Spleen (tissue), 11 donors: Measurements from ENCODE around the gene TEKT2. TPM values are rescaled to one million over a fixed set of nuclear protein-coding genes. Genes with fewer than 3 reads are reported as not detected.

Source experiments
- DNase-seq: peaks from one replicate; pipeline ENCODE4 v3.0.0-alpha.2; 2020
- H3K27ac ChIP-seq, 8 donors: fragments of 200-600 bp; sonication (generic) in 7 of 8; 1 replicate in 4 of 8; 2 replicates in 4 of 8; pipeline versions ENCODE4 v1.5.0 to v1.8.0; 2016 to 2021; ENCODE audit warnings: inconsistent platforms in 4 of 8, mild to moderate bottlenecking in 4 of 8, moderate library complexity in 1 of 8
- H3K27me3 ChIP-seq, 7 donors: fragments of 200-600 bp; sonication (generic) in 6 of 7; replicated peaks in 1 of 7; 1 replicate in 4 of 7; 2 replicates in 3 of 7; pipeline versions ENCODE4 v1.5.0 to v1.8.0; 2016 to 2021; ENCODE audit warnings: inconsistent platforms in 3 of 7, mild to moderate bottlenecking in 1 of 7
- H3K36me3 ChIP-seq, 6 donors: fragments of 200-600 bp; sonication (generic) in 5 of 6; 1 replicate in 4 of 6; 2 replicates in 2 of 6; pipeline versions ENCODE4 v1.5.0 to v1.8.0; 2016 to 2021; ENCODE audit warnings: inconsistent platforms in 2 of 6
- H3K4me1 ChIP-seq, 6 donors: fragments of 200-600 bp; sonication (generic) in 5 of 6; 1 replicate in 3 of 6; 2 replicates in 3 of 6; pipeline versions ENCODE4 v1.5.0 to v1.8.0; 2016 to 2021; ENCODE audit warnings: inconsistent platforms in 3 of 6
- H3K4me3 ChIP-seq, 8 donors: fragments of 200-600 bp; sonication (generic) in 7 of 8; 1 replicate in 4 of 8; 2 replicates in 4 of 8; pipeline versions ENCODE4 v1.5.0 to v1.8.0; 2016 to 2021; ENCODE audit warnings: inconsistent platforms in 4 of 8, mild to moderate bottlenecking in 4 of 8, moderate library complexity in 2 of 8
- H3K9me3 ChIP-seq, 8 donors: fragments of 200-600 bp; sonication (generic) in 7 of 8; 1 replicate in 4 of 8; 2 replicates in 4 of 8; pipeline versions ENCODE4 v1.5.0 to v1.8.0; 2016 to 2021; ENCODE audit warnings: inconsistent platforms in 4 of 8
- POLR2A ChIP-seq, 3 donors: fragments of 450-650 bp; IDR thresholded peaks; one replicate each; pipeline ENCODE4 v1.5.1; 2017; ENCODE audit warnings: antibody characterized with exemption in 3 of 3, mild to moderate bottlenecking in 1 of 3
- POLR2AphosphoS5 ChIP-seq, 3 donors: sonication (generic); formaldehyde crosslinking; IDR thresholded peaks; one replicate each; pipeline ENCODE4 v1.5.1; 2017; ENCODE audit warnings: antibody characterized with exemption in 3 of 3
- WGBS, 5 donors: extraction: QIAGEN DNeasy Blood & Tissue Kit in 3 of 5; methylation state at CpG; one replicate each; pipeline versions ENCODE4 v1.1.5 to v1.1.7; 2013 to 2018; 5-methylcytosine and 5-hydroxymethylcytosine counted together
- intact Hi-C: fragments of 100-400 bp; cut with DNase I; formaldehyde crosslinking; loops from one replicate; pipeline ENCODE4 v1.15.0; 2023; ENCODE audit warnings: low total_unique reads
- polyA plus RNA-seq, 3 donors: library from polyadenylated mRNA; stranded (reverse); fragments of 200-250 nt; gene quantifications; one replicate each; pipeline ENCODE4 v1.2.1, GENCODE V29; 2013
- total RNA-seq, 7 donors: library from RNA; depleted of rRNA in 3 of 7; stranded (reverse); fragments of >200 nt in 3 of 7; fragmentation: NEBNext Ultra II Directional in 4 of 7; extraction: Animal tissue kit (Norgen Biotek cat#: 25700) in 4 of 7; gene quantifications; one replicate each; pipeline versions ENCODE4 v1.1.0 to v1.2.1, GENCODE V29; 2016 to 2021
- TF ChIP-seq, protein P1 (sequence below), 11 experiments: fragments of 200-600 bp in 7 of 11; fragments of 450-650 bp in 4 of 11; sonication (generic) in 4 of 11; IDR thresholded peaks in 8 of 11; conservative IDR thresholded peaks in 3 of 11; 1 replicate in 7 of 11; 2 replicates in 4 of 11; pipeline versions ENCODE4 v1.4.0 to v1.8.0; 2016 to 2021; ENCODE audit warnings: antibody characterized with exemption in 11 of 11, inconsistent platforms in 4 of 11, mild to moderate bottlenecking in 1 of 11
- donor health status: healthy with polysubstance abuse.
- donor health status: DM: no; HTN: no; CAD: no; lungs with moderate emphysema.
- donor health status: DM: no; HTN: no; CAD: no.
- donor health status: Bipolar disorder and iron deficiency.
- donor health status: healthy.
- donor health status: DM: no; HTN: no; CAD: no.
- donor health status: DM: yes; HTN: yes; CAD: no.

The TEKT2 gene
- total and polyA plus RNA-seq, 10 donors = 0.33 TPM; not detected in 9

DNA sequence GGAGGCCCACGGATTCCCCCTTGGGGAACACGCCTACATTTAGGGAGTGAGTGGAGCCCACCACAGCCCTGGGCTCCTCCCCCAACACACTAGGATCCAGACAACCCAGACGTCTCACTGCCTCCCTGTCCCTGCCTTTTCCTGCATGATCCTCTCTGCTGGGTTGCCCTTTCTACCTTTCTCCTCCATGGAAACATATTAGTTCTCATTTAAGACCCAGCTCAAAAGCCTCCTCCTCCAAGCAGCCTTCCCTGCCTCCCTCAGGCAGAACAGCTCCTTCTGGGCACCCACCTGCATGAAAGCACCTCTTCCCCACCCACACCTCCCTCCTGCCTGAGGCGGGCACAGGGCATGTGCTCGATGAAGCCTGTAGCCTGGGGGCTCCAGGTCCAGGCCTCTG lies 30.5 kb downstream of the TEKT2 start:
- intact Hi-C loops = no loop called here
- TF ChIP-seq, protein P1, sequence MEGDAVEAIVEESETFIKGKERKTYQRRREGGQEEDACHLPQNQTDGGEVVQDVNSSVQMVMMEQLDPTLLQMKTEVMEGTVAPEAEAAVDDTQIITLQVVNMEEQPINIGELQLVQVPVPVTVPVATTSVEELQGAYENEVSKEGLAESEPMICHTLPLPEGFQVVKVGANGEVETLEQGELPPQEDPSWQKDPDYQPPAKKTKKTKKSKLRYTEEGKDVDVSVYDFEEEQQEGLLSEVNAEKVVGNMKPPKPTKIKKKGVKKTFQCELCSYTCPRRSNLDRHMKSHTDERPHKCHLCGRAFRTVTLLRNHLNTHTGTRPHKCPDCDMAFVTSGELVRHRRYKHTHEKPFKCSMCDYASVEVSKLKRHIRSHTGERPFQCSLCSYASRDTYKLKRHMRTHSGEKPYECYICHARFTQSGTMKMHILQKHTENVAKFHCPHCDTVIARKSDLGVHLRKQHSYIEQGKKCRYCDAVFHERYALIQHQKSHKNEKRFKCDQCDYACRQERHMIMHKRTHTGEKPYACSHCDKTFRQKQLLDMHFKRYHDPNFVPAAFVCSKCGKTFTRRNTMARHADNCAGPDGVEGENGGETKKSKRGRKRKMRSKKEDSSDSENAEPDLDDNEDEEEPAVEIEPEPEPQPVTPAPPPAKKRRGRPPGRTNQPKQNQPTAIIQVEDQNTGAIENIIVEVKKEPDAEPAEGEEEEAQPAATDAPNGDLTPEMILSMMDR (IDR thresholded peaks at IDR 0.05 in 8 of 11, conservative IDR thresholded peaks at IDR 0.05 in 3 of 11) = no peak
- TF ChIP-seq POLR2AphosphoS5 (IDR thresholded peaks at IDR 0.05) = no peak
- Histone ChIP-seq H3K27me3 (no peaks in the 10 kb centered on the region), H3K4me3 (no peak overlapping the region), H3K9me3 (no peaks in the 10 kb centered on the region), H3K4me1 (peaks cover 0 to 32% (median 10%) of the 10 kb centered on the region in 6 donors), H3K36me3 (no peaks in the 10 kb centered on the region), H3K27ac (no peak overlapping the region)
- 63 to 80% (median 69%) methylated on average over 5 of the region's 5 CpGs for WGBS, 5 donors
- no peak for DNase-seq

DNA sequence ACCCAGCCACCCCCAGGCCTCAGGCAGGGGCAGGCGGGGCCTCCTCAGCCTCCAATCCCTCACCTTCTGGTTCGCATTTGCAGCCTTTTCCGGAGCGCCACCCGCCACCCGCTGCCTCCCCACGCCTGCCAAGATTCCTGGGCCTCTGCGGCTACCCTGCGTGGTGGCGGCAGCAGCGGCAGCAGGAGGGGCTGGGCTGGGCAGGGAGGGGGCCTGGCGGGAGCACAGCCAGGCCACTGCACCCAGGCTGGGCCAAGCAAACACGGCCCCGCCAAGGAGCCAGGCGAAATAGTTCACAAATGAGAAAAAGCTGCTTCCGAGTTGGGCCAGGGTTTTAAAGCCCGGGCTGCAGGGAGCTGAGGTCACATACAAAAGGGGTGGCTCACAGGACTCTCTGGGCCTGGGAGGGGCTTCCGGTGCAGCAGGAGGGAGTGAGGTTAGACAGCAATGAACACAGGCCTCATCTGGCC lies 31.3 kb downstream of the TEKT2 start:
- DNase-seq = no peak
- Histone ChIP-seq H3K36me3 (no peaks in the 10 kb centered on the region), H3K27ac (peak overlapping the region in 4 of 8 donors; percentile 6 to 41 (median 27)), H3K4me1 (peaks cover 0 to 38% (median 18%) of the 10 kb centered on the region in 6 donors), H3K9me3 (no peaks in the 10 kb centered on the region), H3K27me3 (no peaks in the 10 kb centered on the region), H3K4me3 (no peak overlapping the region)
- intact Hi-C loops = no loop called here
- TF ChIP-seq, protein P1 (IDR thresholded peaks at IDR 0.05 in 8 of 11, conservative IDR thresholded peaks at IDR 0.05 in 3 of 11) = no peak
- peak in 1 of 3 donors; percentile 44 for TF ChIP-seq POLR2AphosphoS5 (IDR thresholded peaks at IDR 0.05)
- 64 to 81% (median 80%) methylated on average over 6 to 18 of the region's 18 CpGs for WGBS, 5 donors

DNA sequence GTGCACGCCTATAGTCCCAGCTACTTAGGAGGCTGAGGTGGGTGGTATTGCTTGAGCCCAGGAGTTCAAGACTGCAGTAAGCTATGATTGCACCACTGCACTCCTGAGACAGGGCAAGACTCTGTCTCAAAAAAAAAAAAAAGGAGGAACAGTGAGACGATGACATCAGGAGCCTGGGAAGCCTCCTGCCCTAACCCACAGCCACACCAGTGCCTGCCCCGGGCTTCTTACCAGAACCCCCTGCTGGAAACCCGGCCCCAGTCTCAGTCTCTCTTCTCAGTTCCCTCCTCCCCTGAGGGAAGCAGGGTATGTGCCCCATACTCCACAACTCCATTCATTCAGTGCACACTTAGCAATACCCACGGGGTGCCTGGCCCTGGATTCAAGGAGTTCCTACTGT lies 32.0 kb downstream of the TEKT2 start:
- Histone ChIP-seq H3K36me3 (no peaks in the 10 kb centered on the region), H3K27me3 (no peaks in the 10 kb centered on the region), H3K27ac (peak overlapping the region in 3 of 8 donors; percentile 18 to 41 (median 36)), H3K9me3 (no peaks in the 10 kb centered on the region), H3K4me3 (no peak overlapping the region), H3K4me1 (peaks cover 0 to 45% (median 19%) of the 10 kb centered on the region in 6 donors)
- intact Hi-C loops = no loop called here
- DNase-seq = no peak
- TF ChIP-seq POLR2AphosphoS5 (IDR thresholded peaks at IDR 0.05) (no peak), POLR2A (IDR thresholded peaks at IDR 0.05) (no peak)
- TF ChIP-seq, protein P1 (IDR thresholded peaks at IDR 0.05 in 8 of 11, conservative IDR thresholded peaks at IDR 0.05 in 3 of 11) = no peak
- 53 to 85% (median 62%) methylated on average over 5 of the region's 5 CpGs for WGBS, 5 donors

DNA sequence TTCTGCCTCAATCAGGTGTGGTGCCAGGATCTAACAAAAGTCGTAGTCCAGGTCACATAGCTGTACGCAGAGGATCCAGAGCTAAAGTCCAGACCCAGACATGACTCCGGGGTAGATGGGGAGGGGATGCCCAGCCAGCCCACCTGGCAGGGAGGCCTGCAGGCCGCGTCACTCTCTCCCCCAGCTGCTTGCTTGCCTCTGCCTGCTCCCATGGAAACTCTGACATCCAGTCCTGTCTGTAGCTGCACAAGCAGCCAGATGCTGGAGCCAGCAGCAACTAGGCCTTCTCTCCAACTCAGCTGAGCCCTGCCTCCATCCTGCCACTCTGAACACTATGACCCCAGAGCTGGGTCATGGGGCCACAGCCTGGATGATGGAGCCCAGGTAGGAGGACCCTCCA lies 33.0 kb downstream of the TEKT2 start:
- no peak for TF ChIP-seq POLR2AphosphoS5 (IDR thresholded peaks at IDR 0.05)
- TF ChIP-seq POLR2A (IDR thresholded peaks at IDR 0.05) = no peak
- TF ChIP-seq, protein P1 (IDR thresholded peaks at IDR 0.05 in 8 of 11, conservative IDR thresholded peaks at IDR 0.05 in 3 of 11) = no peak
- Histone ChIP-seq H3K9me3 (no peaks in the 10 kb centered on the region), H3K4me3 (no peak overlapping the region), H3K4me1 (peaks cover 0 to 53% (median 19%) of the 10 kb centered on the region in 6 donors), H3K36me3 (no peaks in the 10 kb centered on the region), H3K27me3 (no peaks in the 10 kb centered on the region), H3K27ac (no peak overlapping the region)
- intact Hi-C loops = no loop called here
- DNase-seq = no peak
- WGBS, 5 donors = 93 to 100% (median 94%) methylated on average over 2 to 5 of the region's 5 CpGs
